ENCODE data around the gene SLC9A5.

GRCh38 chr16:67277999-67278772, 29.4 kb downstream of the SLC9A5 start:
- TF ChIP-seq CTCF (conservative IDR thresholded peaks at IDR 0.05 in 1 of 2, IDR thresholded peaks at IDR 0.05 in 1 of 2; ENCODE audit: extremely low read depth in 1 of 2, insufficient read depth in 1 of 2, low read depth in 1 of 2, low read length in 2 of 2) (no peak), EZH2 (IDR thresholded peaks at IDR 0.05; ENCODE audit: borderline replicate concordance, low read length) (no peak)

Measured in mammary epithelial cell (primary cell).